Measurements from ENCODE around the gene IMMP2L. TPM values are rescaled to one million over a fixed set of nuclear protein-coding genes. Genes with fewer than 3 reads are reported as not detected.

Gene IMMP2L
- total and polyA plus RNA-seq, 2 of the 13 experiments (the other 11 are each of a cell fraction or from before 2014, with no cell fraction given): 7.8 to 16.9 TPM

DNA sequence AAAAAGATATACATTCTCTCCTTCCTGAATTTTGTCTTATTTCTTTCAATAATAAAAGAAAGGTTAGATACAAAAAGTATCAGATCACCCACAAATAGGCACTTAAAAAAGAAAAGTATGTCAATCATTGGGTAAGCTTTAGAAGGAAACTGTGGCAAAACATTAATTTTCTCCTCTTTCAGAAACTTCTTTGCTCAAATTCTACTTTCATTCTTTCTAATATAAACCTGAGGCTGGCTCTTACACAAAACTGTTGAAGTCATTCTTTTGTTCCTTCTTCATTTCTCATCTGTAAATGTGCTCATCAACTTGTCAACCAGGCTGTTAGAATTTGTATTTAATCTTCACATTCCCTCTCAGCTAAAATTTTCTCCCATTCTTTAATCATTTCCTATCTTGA is 346.7 kb downstream of the IMMP2L start:
- no peak for FAIRE-seq
- DNase-seq (ENCODE audit: low spot score): no peak
- Histone ChIP-seq H3K27ac (ENCODE audit: extremely low read length, insufficient read depth, low read length) (no peak overlapping the region), H3K9me3 (ENCODE audit: low read length) (no peaks in the 10 kb centered on the region), H3K4me2 (ENCODE audit: low read depth, low read length) (no peak overlapping the region), H3K4me1 (ENCODE audit: insufficient read depth, low read length) (no peaks in the 10 kb centered on the region), H3K79me2 (ENCODE audit: insufficient read depth, low read length) (no peaks in the 10 kb centered on the region), H3K4me3 (replicated peaks in 1 of 3; ENCODE audit: insufficient read depth in 1 of 3, low read depth in 2 of 3, low read length in 3 of 3) (no peak overlapping the region), H2AFZ (ENCODE audit: low read length) (no peak overlapping the region), H4K20me1 (ENCODE audit: insufficient read depth, low read length) (no peaks in the 10 kb centered on the region), H3K36me3 (replicated peaks in 1 of 2; ENCODE audit: control insufficient read depth in 1 of 2, insufficient read depth in 2 of 2, low read length in 2 of 2) (no peaks in the 10 kb centered on the region), H3K9ac (ENCODE audit: insufficient read depth, low read depth, low read length) (no peak overlapping the region), H3K27me3 (ENCODE audit: control insufficient read depth in 1 of 2, insufficient read depth in 2 of 2, low read length in 2 of 2) (no peaks in the 10 kb centered on the region; a peak in 1 of 5 replicates)
- no peak for ATAC-seq
- in situ Hi-C loops (cut with HindIII; ENCODE audit: extremely low pct_ligation_motif_present, low pct_unique_long_range_greater_than_20kb): no loop called here
- BruUV-seq (replicated peaks): no TSS peak
- ChIA-PET POLR2A (no interaction called here), CTCF (ENCODE audit: low intra/inter-chr PET ratio, low total read pairs) (no interaction called here)
- intact Hi-C loops (cut with micrococcal nuclease; ENCODE audit: unreplicated experiment): no loop called here
- no peak for TF ChIP-seq BCLAF1 (IDR thresholded peaks at IDR 0.05)
- no peak for TF ChIP-seq ERF (CRISPR knock-in tag; IDR thresholded peaks at IDR 0.05)
- no peak for TF ChIP-seq ZNF564 (CRISPR knock-in tag; IDR thresholded peaks at IDR 0.05)
- TF ChIP-seq, protein P1, sequence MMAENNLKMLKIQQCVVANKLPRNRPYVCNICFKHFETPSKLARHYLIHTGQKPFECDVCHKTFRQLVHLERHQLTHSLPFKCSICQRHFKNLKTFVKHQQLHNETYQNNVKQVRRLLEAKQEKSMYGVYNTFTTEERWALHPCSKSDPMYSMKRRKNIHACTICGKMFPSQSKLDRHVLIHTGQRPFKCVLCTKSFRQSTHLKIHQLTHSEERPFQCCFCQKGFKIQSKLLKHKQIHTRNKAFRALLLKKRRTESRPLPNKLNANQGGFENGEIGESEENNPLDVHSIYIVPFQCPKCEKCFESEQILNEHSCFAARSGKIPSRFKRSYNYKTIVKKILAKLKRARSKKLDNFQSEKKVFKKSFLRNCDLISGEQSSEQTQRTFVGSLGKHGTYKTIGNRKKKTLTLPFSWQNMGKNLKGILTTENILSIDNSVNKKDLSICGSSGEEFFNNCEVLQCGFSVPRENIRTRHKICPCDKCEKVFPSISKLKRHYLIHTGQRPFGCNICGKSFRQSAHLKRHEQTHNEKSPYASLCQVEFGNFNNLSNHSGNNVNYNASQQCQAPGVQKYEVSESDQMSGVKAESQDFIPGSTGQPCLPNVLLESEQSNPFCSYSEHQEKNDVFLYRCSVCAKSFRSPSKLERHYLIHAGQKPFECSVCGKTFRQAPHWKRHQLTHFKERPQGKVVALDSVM (CRISPR knock-in tag; IDR thresholded peaks at IDR 0.05): no peak
- TF ChIP-seq, protein P2, sequence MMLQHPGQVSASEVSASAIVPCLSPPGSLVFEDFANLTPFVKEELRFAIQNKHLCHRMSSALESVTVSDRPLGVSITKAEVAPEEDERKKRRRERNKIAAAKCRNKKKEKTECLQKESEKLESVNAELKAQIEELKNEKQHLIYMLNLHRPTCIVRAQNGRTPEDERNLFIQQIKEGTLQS (CRISPR knock-in tag; IDR thresholded peaks at IDR 0.05): no peak
- no peak for TF ChIP-seq ZBTB7A (CRISPR knock-in tag; IDR thresholded peaks at IDR 0.05)
- TF ChIP-seq, protein P3, sequence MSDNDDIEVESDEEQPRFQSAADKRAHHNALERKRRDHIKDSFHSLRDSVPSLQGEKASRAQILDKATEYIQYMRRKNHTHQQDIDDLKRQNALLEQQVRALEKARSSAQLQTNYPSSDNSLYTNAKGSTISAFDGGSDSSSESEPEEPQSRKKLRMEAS (IDR thresholded peaks at IDR 0.05): no peak
- no peak for TF ChIP-seq ARHGAP35 (CRISPR knock-in tag; IDR thresholded peaks at IDR 0.05; ENCODE audit: borderline replicate concordance)
- no peak for TF ChIP-seq MYPOP (CRISPR knock-in tag; IDR thresholded peaks at IDR 0.05)
- no peak for TF ChIP-seq ATF7-NPFF (CRISPR knock-in tag; IDR thresholded peaks at IDR 0.05; ENCODE audit: low read depth)
- no peak for TF ChIP-seq ZNF883 (CRISPR knock-in tag; IDR thresholded peaks at IDR 0.05; ENCODE audit: not compliant biosample characterization)
- no peak for TF ChIP-seq ZFP37 (CRISPR knock-in tag; IDR thresholded peaks at IDR 0.05; ENCODE audit: borderline replicate concordance)
- no peak for TF ChIP-seq TAF1 (CRISPR knock-in tag; IDR thresholded peaks at IDR 0.05)
- no peak for TF ChIP-seq NFKB2 (CRISPR knock-in tag; IDR thresholded peaks at IDR 0.05; ENCODE audit: borderline replicate concordance)
- TF ChIP-seq, protein P4, sequence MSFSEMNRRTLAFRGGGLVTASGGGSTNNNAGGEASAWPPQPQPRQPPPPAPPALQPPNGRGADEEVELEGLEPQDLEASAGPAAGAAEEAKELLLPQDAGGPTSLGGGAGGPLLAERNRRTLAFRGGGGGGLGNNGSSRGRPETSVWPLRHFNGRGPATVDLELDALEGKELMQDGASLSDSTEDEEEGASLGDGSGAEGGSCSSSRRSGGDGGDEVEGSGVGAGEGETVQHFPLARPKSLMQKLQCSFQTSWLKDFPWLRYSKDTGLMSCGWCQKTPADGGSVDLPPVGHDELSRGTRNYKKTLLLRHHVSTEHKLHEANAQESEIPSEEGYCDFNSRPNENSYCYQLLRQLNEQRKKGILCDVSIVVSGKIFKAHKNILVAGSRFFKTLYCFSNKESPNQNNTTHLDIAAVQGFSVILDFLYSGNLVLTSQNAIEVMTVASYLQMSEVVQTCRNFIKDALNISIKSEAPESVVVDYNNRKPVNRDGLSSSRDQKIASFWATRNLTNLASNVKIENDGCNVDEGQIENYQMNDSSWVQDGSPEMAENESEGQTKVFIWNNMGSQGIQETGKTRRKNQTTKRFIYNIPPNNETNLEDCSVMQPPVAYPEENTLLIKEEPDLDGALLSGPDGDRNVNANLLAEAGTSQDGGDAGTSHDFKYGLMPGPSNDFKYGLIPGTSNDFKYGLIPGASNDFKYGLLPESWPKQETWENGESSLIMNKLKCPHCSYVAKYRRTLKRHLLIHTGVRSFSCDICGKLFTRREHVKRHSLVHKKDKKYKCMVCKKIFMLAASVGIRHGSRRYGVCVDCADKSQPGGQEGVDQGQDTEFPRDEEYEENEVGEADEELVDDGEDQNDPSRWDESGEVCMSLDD (CRISPR knock-in tag; IDR thresholded peaks at IDR 0.05; ENCODE audit: borderline replicate concordance): no peak
- TF ChIP-seq HMG20B (CRISPR knock-in tag; conservative IDR thresholded peaks at IDR 0.05): no peak
- TF ChIP-seq ZNF768 (CRISPR knock-in tag; IDR thresholded peaks at IDR 0.05): no peak

All from HepG2 (cell line).